ENCODE data around the gene DUSP3. TPM values are rescaled to one million over a fixed set of nuclear protein-coding genes. Genes with fewer than 3 reads are reported as not detected.
A peak's percentile ranks its signal among the peaks of the same experiment; 100 is the strongest.

DUSP3 gene
- total and polyA plus RNA-seq, 2 of the 13 experiments (the other 11 are each of a cell fraction or from before 2014, with no cell fraction given), result 60.0 to 71.5 TPM

- TF ChIP-seq ONECUT2 (CRISPR knock-in tag; IDR thresholded peaks at IDR 0.05) (no peak), AHR (CRISPR knock-in tag; IDR thresholded peaks at IDR 0.05) (peak; percentile 65; the same call in 1 of the 2 replicates), PHF5A (CRISPR knock-in tag; IDR thresholded peaks at IDR 0.05; ENCODE audit: low read depth, unreplicated experiment) (no peak), CSRNP2 (CRISPR knock-in tag; conservative IDR thresholded peaks at IDR 0.05; ENCODE audit: low read depth) (no peak), ZNF598 (CRISPR knock-in tag; IDR thresholded peaks at IDR 0.05; ENCODE audit: borderline replicate concordance) (0 out of 2 replicates have a peak, but pooled peaks have one; percentile 34), ZNF382 (CRISPR knock-in tag; IDR thresholded peaks at IDR 0.05; ENCODE audit: borderline replicate concordance) (no peak), ZNF234 (CRISPR knock-in tag; conservative IDR thresholded peaks at IDR 0.05) (no peak), ARHGAP35 (CRISPR knock-in tag; IDR thresholded peaks at IDR 0.05; ENCODE audit: borderline replicate concordance) (peak; percentile 92), MTF2 (CRISPR knock-in tag; IDR thresholded peaks at IDR 0.05; ENCODE audit: borderline replicate concordance) (peak; percentile 99; the same call in 1 of the 2 replicates), KDM6A (CRISPR knock-in tag; IDR thresholded peaks at IDR 0.05; ENCODE audit: low read depth) (no peak), CHD4 (IDR thresholded peaks at IDR 0.05; ENCODE audit: borderline replicate concordance, low read length) (no peak), RBM39 (IDR thresholded peaks at IDR 0.05; ENCODE audit: low read depth, low read length, poor library complexity, severe bottlenecking) (peak; percentile 53), ZNF451 (CRISPR knock-in tag; IDR thresholded peaks at IDR 0.05) (peak; percentile 65; the same call in 1 of the 2 replicates), SUZ12 (IDR thresholded peaks at IDR 0.05; ENCODE audit: low read depth, low read length) (no peak), ZNF180 (CRISPR knock-in tag; IDR thresholded peaks at IDR 0.05; ENCODE audit: borderline replicate concordance, low read depth) (no peak)
- TF ChIP-seq, protein P1, sequence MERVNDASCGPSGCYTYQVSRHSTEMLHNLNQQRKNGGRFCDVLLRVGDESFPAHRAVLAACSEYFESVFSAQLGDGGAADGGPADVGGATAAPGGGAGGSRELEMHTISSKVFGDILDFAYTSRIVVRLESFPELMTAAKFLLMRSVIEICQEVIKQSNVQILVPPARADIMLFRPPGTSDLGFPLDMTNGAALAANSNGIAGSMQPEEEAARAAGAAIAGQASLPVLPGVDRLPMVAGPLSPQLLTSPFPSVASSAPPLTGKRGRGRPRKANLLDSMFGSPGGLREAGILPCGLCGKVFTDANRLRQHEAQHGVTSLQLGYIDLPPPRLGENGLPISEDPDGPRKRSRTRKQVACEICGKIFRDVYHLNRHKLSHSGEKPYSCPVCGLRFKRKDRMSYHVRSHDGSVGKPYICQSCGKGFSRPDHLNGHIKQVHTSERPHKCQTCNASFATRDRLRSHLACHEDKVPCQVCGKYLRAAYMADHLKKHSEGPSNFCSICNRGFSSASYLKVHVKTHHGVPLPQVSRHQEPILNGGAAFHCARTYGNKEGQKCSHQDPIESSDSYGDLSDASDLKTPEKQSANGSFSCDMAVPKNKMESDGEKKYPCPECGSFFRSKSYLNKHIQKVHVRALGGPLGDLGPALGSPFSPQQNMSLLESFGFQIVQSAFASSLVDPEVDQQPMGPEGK (CRISPR knock-in tag; IDR thresholded peaks at IDR 0.05), result peak; percentile 89
- TF ChIP-seq, protein P2, sequence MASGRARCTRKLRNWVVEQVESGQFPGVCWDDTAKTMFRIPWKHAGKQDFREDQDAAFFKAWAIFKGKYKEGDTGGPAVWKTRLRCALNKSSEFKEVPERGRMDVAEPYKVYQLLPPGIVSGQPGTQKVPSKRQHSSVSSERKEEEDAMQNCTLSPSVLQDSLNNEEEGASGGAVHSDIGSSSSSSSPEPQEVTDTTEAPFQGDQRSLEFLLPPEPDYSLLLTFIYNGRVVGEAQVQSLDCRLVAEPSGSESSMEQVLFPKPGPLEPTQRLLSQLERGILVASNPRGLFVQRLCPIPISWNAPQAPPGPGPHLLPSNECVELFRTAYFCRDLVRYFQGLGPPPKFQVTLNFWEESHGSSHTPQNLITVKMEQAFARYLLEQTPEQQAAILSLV (CRISPR knock-in tag; IDR thresholded peaks at IDR 0.05; ENCODE audit: borderline replicate concordance), result no peak
- TF ChIP-seq, protein P3, sequence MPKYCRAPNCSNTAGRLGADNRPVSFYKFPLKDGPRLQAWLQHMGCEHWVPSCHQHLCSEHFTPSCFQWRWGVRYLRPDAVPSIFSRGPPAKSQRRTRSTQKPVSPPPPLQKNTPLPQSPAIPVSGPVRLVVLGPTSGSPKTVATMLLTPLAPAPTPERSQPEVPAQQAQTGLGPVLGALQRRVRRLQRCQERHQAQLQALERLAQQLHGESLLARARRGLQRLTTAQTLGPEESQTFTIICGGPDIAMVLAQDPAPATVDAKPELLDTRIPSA (CRISPR knock-in tag; IDR thresholded peaks at IDR 0.05; ENCODE audit: borderline replicate concordance), result no peak
- TF ChIP-seq, protein P4, sequence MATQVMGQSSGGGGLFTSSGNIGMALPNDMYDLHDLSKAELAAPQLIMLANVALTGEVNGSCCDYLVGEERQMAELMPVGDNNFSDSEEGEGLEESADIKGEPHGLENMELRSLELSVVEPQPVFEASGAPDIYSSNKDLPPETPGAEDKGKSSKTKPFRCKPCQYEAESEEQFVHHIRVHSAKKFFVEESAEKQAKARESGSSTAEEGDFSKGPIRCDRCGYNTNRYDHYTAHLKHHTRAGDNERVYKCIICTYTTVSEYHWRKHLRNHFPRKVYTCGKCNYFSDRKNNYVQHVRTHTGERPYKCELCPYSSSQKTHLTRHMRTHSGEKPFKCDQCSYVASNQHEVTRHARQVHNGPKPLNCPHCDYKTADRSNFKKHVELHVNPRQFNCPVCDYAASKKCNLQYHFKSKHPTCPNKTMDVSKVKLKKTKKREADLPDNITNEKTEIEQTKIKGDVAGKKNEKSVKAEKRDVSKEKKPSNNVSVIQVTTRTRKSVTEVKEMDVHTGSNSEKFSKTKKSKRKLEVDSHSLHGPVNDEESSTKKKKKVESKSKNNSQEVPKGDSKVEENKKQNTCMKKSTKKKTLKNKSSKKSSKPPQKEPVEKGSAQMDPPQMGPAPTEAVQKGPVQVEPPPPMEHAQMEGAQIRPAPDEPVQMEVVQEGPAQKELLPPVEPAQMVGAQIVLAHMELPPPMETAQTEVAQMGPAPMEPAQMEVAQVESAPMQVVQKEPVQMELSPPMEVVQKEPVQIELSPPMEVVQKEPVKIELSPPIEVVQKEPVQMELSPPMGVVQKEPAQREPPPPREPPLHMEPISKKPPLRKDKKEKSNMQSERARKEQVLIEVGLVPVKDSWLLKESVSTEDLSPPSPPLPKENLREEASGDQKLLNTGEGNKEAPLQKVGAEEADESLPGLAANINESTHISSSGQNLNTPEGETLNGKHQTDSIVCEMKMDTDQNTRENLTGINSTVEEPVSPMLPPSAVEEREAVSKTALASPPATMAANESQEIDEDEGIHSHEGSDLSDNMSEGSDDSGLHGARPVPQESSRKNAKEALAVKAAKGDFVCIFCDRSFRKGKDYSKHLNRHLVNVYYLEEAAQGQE (IDR thresholded peaks at IDR 0.05; ENCODE audit: borderline replicate concordance in 1 of 2, low read depth in 1 of 2, low read length in 2 of 2), result no peak
Observed at GRCh38 chr17:43720311-43721060, 58.3 kb downstream of the DUSP3 start (continued).
